Trophoblast cell (in vitro differentiated cells and primary cell): ENCODE results near the gene EIF2S2.
A peak's percentile ranks its signal among the peaks of the same experiment; 100 is the strongest.

ENCODE experiments used
- DNase-seq, 2 donors: peaks; one replicate each; pipeline ENCODE4 v3.0.0-alpha.2; 2016
- H2AFZ ChIP-seq: 2 replicates; pipeline ENCODE4 v1.6.1; 2013; ENCODE audit warnings: low read length, moderate library complexity, mild to moderate bottlenecking; ENCODE audit not compliant: insufficient read depth, poor library complexity
- H2AK5ac ChIP-seq: 2 replicates; pipeline ENCODE4 v1.6.1; 2013; ENCODE audit warnings: mild to moderate bottlenecking, low read length
- H2BK120ac ChIP-seq: 2 replicates; pipeline ENCODE4 v1.6.1; 2013; ENCODE audit warnings: low read length, mild to moderate bottlenecking, moderate library complexity; ENCODE audit not compliant: insufficient read depth, poor library complexity
- H2BK12ac ChIP-seq: 2 replicates; pipeline ENCODE4 v1.6.1; 2013; ENCODE audit warnings: mild to moderate bottlenecking, low read length, moderate library complexity
- H2BK5ac ChIP-seq: 2 replicates; pipeline ENCODE4 v1.6.1; 2013; ENCODE audit warnings: low read length, low read depth, moderate library complexity, mild to moderate bottlenecking; ENCODE audit not compliant: poor library complexity
- H3K14ac ChIP-seq: 2 replicates; pipeline ENCODE4 v1.6.1; 2013; ENCODE audit warnings: mild to moderate bottlenecking, low read length
- H3K18ac ChIP-seq: 2 replicates; pipeline ENCODE4 v1.6.1; 2013; ENCODE audit warnings: mild to moderate bottlenecking, low read length
- H3K23ac ChIP-seq: 2 replicates; pipeline ENCODE4 v1.6.1; 2013; ENCODE audit warnings: low read length
- H3K27ac ChIP-seq: 2 replicates; pipeline ENCODE4 v1.5.1; 2013; ENCODE audit warnings: low read depth, mild to moderate bottlenecking, inconsistent platforms, low read length, moderate library complexity
- H3K27me3 ChIP-seq: 2 replicates; pipeline ENCODE4 v1.6.1; 2013; ENCODE audit warnings: inconsistent platforms, mild to moderate bottlenecking, low read length, moderate library complexity; ENCODE audit not compliant: insufficient read depth
- H3K36me3 ChIP-seq, 2 experiments: 1 replicate in 1 of 2; 2 replicates in 1 of 2; pipeline ENCODE4 v1.6.1; 2013; ENCODE audit warnings: low read length in 2 of 2, mild to moderate bottlenecking in 2 of 2, moderate library complexity in 1 of 2; ENCODE audit not compliant: insufficient read depth in 2 of 2, control insufficient read depth in 1 of 2
- H3K4ac ChIP-seq: 2 replicates; pipeline ENCODE4 v1.6.1; 2013; ENCODE audit warnings: low read depth, mild to moderate bottlenecking, low read length, moderate library complexity
- H3K4me1 ChIP-seq, 2 experiments: 1 replicate in 1 of 2; 2 replicates in 1 of 2; pipeline ENCODE4 v1.6.1; 2013; ENCODE audit warnings: low read length in 2 of 2, mild to moderate bottlenecking in 2 of 2, moderate library complexity in 1 of 2; ENCODE audit not compliant: insufficient read depth in 2 of 2, control insufficient read depth in 1 of 2
- H3K4me2 ChIP-seq: 2 replicates; pipeline ENCODE4 v1.6.1; 2013; ENCODE audit warnings: inconsistent platforms, mild to moderate bottlenecking, low read length, moderate library complexity
- H3K4me3 ChIP-seq: 2 replicates; pipeline ENCODE4 v1.5.1; 2013; ENCODE audit warnings: mild to moderate bottlenecking, low read depth, low read length, inconsistent platforms
- H3K79me1 ChIP-seq: one replicate; pipeline ENCODE4 v1.6.1; 2013; ENCODE audit warnings: low read length
- H3K79me2 ChIP-seq: 2 replicates; pipeline ENCODE4 v1.6.1; 2013; ENCODE audit warnings: low read length, mild to moderate bottlenecking; ENCODE audit not compliant: control insufficient read depth, insufficient read depth, poor library complexity
- H3K9ac ChIP-seq: 2 replicates; pipeline ENCODE4 v1.6.1; 2013; ENCODE audit warnings: mild to moderate bottlenecking, low read length
- H3K9me3 ChIP-seq: 2 replicates; pipeline ENCODE4 v1.6.1; 2013; ENCODE audit warnings: low read depth, mild to moderate bottlenecking, control low read depth, inconsistent platforms, low read length; ENCODE audit not compliant: insufficient read depth
- H4K12ac ChIP-seq: 2 replicates; pipeline ENCODE4 v1.6.1; 2013; ENCODE audit warnings: low read depth, mild to moderate bottlenecking, low read length, moderate library complexity
- H4K8ac ChIP-seq: 2 replicates; pipeline ENCODE4 v1.6.1; 2013; ENCODE audit warnings: low read depth, mild to moderate bottlenecking, low read length, moderate library complexity
- H4K91ac ChIP-seq: one replicate; pipeline ENCODE4 v1.6.1; 2013; ENCODE audit warnings: low read depth, mild to moderate bottlenecking, low read length, moderate library complexity
- WGBS: extraction: QIAGEN DNeasy Blood & Tissue Kit; methylation state at CpG from one replicate; pipeline ENCODE4 v1.1.7; 2013; ENCODE audit warnings: missing lambda C conversion rate; ENCODE audit not compliant: insufficient read length, insufficient coverage; ENCODE audit errors: extremely low coverage; 5-methylcytosine and 5-hydroxymethylcytosine counted together

Gene EIF2S2

GRCh38 chr20:34069341-34070078 lies 42.5 kb downstream of the EIF2S2 start:
- no CpG with 5 or more reads among the region's 7 CpGs for WGBS

GRCh38 chr20:34068001-34068400 lies 44.0 kb downstream of the EIF2S2 start:
- peaks cover 8% of the 10 kb centered on the region for H3K79me2 ChIP-seq
- no peak overlapping the region for H3K4me3 ChIP-seq
- H3K9me3 ChIP-seq, result no peaks in the 10 kb centered on the region
- no peak overlapping the region for H2BK5ac ChIP-seq
- peaks cover 2 to 6% of the 10 kb centered on the region in 2 experiments for H3K36me3 ChIP-seq
- no peak overlapping the region for H3K14ac ChIP-seq
- no peak for DNase-seq
- no peak overlapping the region for H4K91ac ChIP-seq
- H4K8ac ChIP-seq, result no peak overlapping the region
- H3K4me1 ChIP-seq, result peaks cover 22 to 39% of the 10 kb centered on the region in 2 experiments
- H3K4me2 ChIP-seq, result no peak overlapping the region
- H4K12ac ChIP-seq, result no peak overlapping the region
- H3K27ac ChIP-seq, result no peak overlapping the region
- H3K23ac ChIP-seq, result no peak overlapping the region
- H3K79me1 ChIP-seq, result peaks cover 16% of the 10 kb centered on the region
- no peak overlapping the region for H3K18ac ChIP-seq
- H3K9ac ChIP-seq, result no peak overlapping the region
- no peak overlapping the region for H2BK120ac ChIP-seq
- H3K4ac ChIP-seq, result no peak overlapping the region
- H2AK5ac ChIP-seq, result no peak overlapping the region
- H2BK12ac ChIP-seq, result no peak overlapping the region
- WGBS, result no CpG with 5 or more reads among the region's 1 CpG
- H3K27me3 ChIP-seq, result no peaks in the 10 kb centered on the region
- H2AFZ ChIP-seq, result no peak overlapping the region

More at GRCh38 chr20:34069341-34070078, 42.5 kb downstream of the EIF2S2 start:
- Histone ChIP-seq H2AFZ (no peak overlapping the region), H3K79me2 (peaks cover 3% of the 10 kb centered on the region), H3K27me3 (no peaks in the 10 kb centered on the region), H4K91ac (no peak overlapping the region), H3K79me1 (peaks cover 9% of the 10 kb centered on the region), H3K4me3 (no peak overlapping the region), H2BK5ac (no peak overlapping the region), H3K4me2 (no peak overlapping the region), H2BK120ac (no peak overlapping the region), H3K4ac (no peak overlapping the region), H2BK12ac (no peak overlapping the region), H2AK5ac (no peak overlapping the region), H3K23ac (no peak overlapping the region), H4K8ac (no peak overlapping the region), H4K12ac (no peak overlapping the region), H3K18ac (no peak overlapping the region), H3K9me3 (no peaks in the 10 kb centered on the region), H3K14ac (no peak overlapping the region), H3K9ac (no peak overlapping the region), H3K27ac (no peak overlapping the region), H3K36me3 (peaks cover 3 to 15% of the 10 kb centered on the region in 2 experiments), H3K4me1 (peaks cover 21 to 42% of the 10 kb centered on the region in 2 experiments)
- peak; percentile 76 to 94 for DNase-seq

GRCh38 chr20:34066476-34067090 lies 45.5 kb downstream of the EIF2S2 start:
- H2AK5ac ChIP-seq, result peak overlapping the region; percentile 25
- no peak for DNase-seq
- H3K14ac ChIP-seq, result peak overlapping the region; percentile 32
- H2AFZ ChIP-seq, result no peak overlapping the region
- no CpG with 5 or more reads among the region's 3 CpGs for WGBS
- no peaks in the 10 kb centered on the region for H3K9me3 ChIP-seq
- H3K36me3 ChIP-seq, result peaks cover 0 to 2% of the 10 kb centered on the region in 2 experiments
- peak overlapping the region; percentile 17 for H2BK12ac ChIP-seq
- no peak overlapping the region for H3K9ac ChIP-seq
- H4K12ac ChIP-seq, result no peak overlapping the region
- no peak overlapping the region for H3K4me3 ChIP-seq
- no peak overlapping the region for H3K4me2 ChIP-seq
- peak overlapping the region; percentile 16 for H2BK5ac ChIP-seq
- H3K23ac ChIP-seq, result no peak overlapping the region
- H3K4ac ChIP-seq, result no peak overlapping the region
- H4K8ac ChIP-seq, result no peak overlapping the region
- H3K4me1 ChIP-seq, result peaks cover 30 to 51% of the 10 kb centered on the region in 2 experiments
- H3K79me2 ChIP-seq, result peaks cover 8% of the 10 kb centered on the region
- H3K27me3 ChIP-seq, result no peaks in the 10 kb centered on the region
- peak overlapping the region; percentile 43 for H3K18ac ChIP-seq
- peaks cover 24% of the 10 kb centered on the region for H3K79me1 ChIP-seq
- peak overlapping the region; percentile 85 for H3K27ac ChIP-seq
- peak overlapping the region; percentile 65 for H4K91ac ChIP-seq
- no peak overlapping the region for H2BK120ac ChIP-seq

GRCh38 chr20:34065260-34065659 lies 46.8 kb downstream of the EIF2S2 start:
- H2AFZ ChIP-seq, result no peak overlapping the region
- H3K4ac ChIP-seq, result no peak overlapping the region
- no peak overlapping the region for H3K23ac ChIP-seq
- no peaks in the 10 kb centered on the region for H3K27me3 ChIP-seq
- peaks cover 30 to 54% of the 10 kb centered on the region in 2 experiments for H3K4me1 ChIP-seq
- peak overlapping the region; percentile 80 for H3K27ac ChIP-seq
- no CpG with 5 or more reads among the region's 2 CpGs for WGBS
- no peak overlapping the region for H2BK120ac ChIP-seq
- no peak overlapping the region for H2BK5ac ChIP-seq
- H2BK12ac ChIP-seq, result no peak overlapping the region
- H3K14ac ChIP-seq, result no peak overlapping the region
- no peak overlapping the region for H3K9ac ChIP-seq
- H3K18ac ChIP-seq, result no peak overlapping the region
- no peak overlapping the region for H2AK5ac ChIP-seq
- no peaks in the 10 kb centered on the region for H3K9me3 ChIP-seq
- no peak for DNase-seq
- peaks cover 24% of the 10 kb centered on the region for H3K79me1 ChIP-seq
- peaks cover 8% of the 10 kb centered on the region for H3K79me2 ChIP-seq
- no peak overlapping the region for H3K4me3 ChIP-seq
- peaks cover 0 to 2% of the 10 kb centered on the region in 2 experiments for H3K36me3 ChIP-seq
- no peak overlapping the region for H4K12ac ChIP-seq
- no peak overlapping the region for H4K8ac ChIP-seq
- no peak overlapping the region for H4K91ac ChIP-seq
- H3K4me2 ChIP-seq, result no peak overlapping the region
